ENCODE measurements around the gene MKLN1. TPM values are rescaled to one million over a fixed set of nuclear protein-coding genes. Genes with fewer than 3 reads are reported as not detected.

Gene MKLN1
- total and polyA plus RNA-seq, 2 of the 4 experiments (the other 2 are of a cell fraction) = 17.5 to 52.0 TPM

- intact Hi-C loops (cut with micrococcal nuclease) (no loop called here), in situ Hi-C loops (cut with MboI; ENCODE audit: low sequenced_read_pairs) (no loop called here), dilution Hi-C loops (cut with HindIII; ENCODE audit: low sequenced_read_pairs, unreplicated experiment) (no loop called here)
- no peak overlapping the region for H4K5ac ChIP-seq (ENCODE audit: low read depth, low read length)
- POLR2A ChIA-PET (ENCODE audit: unreplicated experiment) = no interaction called here
- 80% methylated on average over 2 of the region's 10 CpGs; no CpG with 5 or more reads in 1 of the 2 experiments for WGBS, 2 experiments (ENCODE audit: extremely low coverage in 2 of 2, insufficient read length in 1 of 2)
- no peaks in the 10 kb centered on the region for H4K20me1 ChIP-seq (ENCODE audit: insufficient read depth, low read length)
- no peak for TF ChIP-seq SMC3 (IDR thresholded peaks at IDR 0.05; ENCODE audit: low read depth, low read length)
- no peak for TF ChIP-seq MXI1 (IDR thresholded peaks at IDR 0.05; ENCODE audit: borderline replicate concordance, low read depth, low read length)
- no peak for TF ChIP-seq CEBPB (IDR thresholded peaks at IDR 0.05; ENCODE audit: low read depth, low read length)
- no peak for TF ChIP-seq RCOR1 (IDR thresholded peaks at IDR 0.05; ENCODE audit: insufficient replicate concordance, low read length)
- no peak for TF ChIP-seq MAFK (IDR thresholded peaks at IDR 0.05; ENCODE audit: low read depth, low read length)
- no peak for TF ChIP-seq ELK1 (IDR thresholded peaks at IDR 0.05; ENCODE audit: borderline replicate concordance, low read depth, low read length)
- TF ChIP-seq CHD1 (IDR thresholded peaks at IDR 0.05; ENCODE audit: low read depth, low read length) = no peak
- no peak for TF ChIP-seq FOS (IDR thresholded peaks at IDR 0.05; ENCODE audit: low read depth, low read length)
- TF ChIP-seq NFE2L2 (IDR thresholded peaks at IDR 0.05; ENCODE audit: low read depth, low read length) = no peak
- TF ChIP-seq, protein P1, sequence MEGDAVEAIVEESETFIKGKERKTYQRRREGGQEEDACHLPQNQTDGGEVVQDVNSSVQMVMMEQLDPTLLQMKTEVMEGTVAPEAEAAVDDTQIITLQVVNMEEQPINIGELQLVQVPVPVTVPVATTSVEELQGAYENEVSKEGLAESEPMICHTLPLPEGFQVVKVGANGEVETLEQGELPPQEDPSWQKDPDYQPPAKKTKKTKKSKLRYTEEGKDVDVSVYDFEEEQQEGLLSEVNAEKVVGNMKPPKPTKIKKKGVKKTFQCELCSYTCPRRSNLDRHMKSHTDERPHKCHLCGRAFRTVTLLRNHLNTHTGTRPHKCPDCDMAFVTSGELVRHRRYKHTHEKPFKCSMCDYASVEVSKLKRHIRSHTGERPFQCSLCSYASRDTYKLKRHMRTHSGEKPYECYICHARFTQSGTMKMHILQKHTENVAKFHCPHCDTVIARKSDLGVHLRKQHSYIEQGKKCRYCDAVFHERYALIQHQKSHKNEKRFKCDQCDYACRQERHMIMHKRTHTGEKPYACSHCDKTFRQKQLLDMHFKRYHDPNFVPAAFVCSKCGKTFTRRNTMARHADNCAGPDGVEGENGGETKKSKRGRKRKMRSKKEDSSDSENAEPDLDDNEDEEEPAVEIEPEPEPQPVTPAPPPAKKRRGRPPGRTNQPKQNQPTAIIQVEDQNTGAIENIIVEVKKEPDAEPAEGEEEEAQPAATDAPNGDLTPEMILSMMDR (conservative IDR thresholded peaks at IDR 0.05; ENCODE audit: low read depth, low read length) = no peak
- no peak for TF ChIP-seq MAZ (IDR thresholded peaks at IDR 0.05; ENCODE audit: borderline replicate concordance, low read depth, low read length)
- no peak for TF ChIP-seq BHLHE40 (IDR thresholded peaks at IDR 0.05; ENCODE audit: low read depth, low read length)
- no peak for TF ChIP-seq POLR2A (IDR thresholded peaks at IDR 0.05; ENCODE audit: low read depth, low read length)
- no peak for TF ChIP-seq RFX5 (IDR thresholded peaks at IDR 0.05; ENCODE audit: low read depth, low read length)
- no peak for TF ChIP-seq USF2 (IDR thresholded peaks at IDR 0.05; ENCODE audit: low read depth, low read length)
- TF ChIP-seq RAD21 (IDR thresholded peaks at IDR 0.05; ENCODE audit: low read length) = no peak
- H3K9me1 ChIP-seq (ENCODE audit: insufficient read depth, low read length) = no peaks in the 10 kb centered on the region
- H3K56ac ChIP-seq (ENCODE audit: extremely low read depth, insufficient read depth, low read length) = no peak overlapping the region
- DNase-seq (no peak), ATAC-seq (ENCODE audit: low read depth) (no peak)
- CTCF ChIA-PET = interaction anchor here (0.6 kb wide), 1 partner anchor 107 kb away, joined by 3 read pairs; no protein-coding TSS in a partner anchor
- H3K36me3 ChIP-seq (ENCODE audit: control insufficient read depth, insufficient read depth, low read length) = no peaks in the 10 kb centered on the region
- H3K4me1 ChIP-seq (ENCODE audit: control insufficient read depth, insufficient read depth, low read length) = no peaks in the 10 kb centered on the region
- no peak overlapping the region for H3K4ac ChIP-seq (ENCODE audit: low read depth, low read length)
- no peak overlapping the region for H2BK5ac ChIP-seq (ENCODE audit: low read depth, low read length, poor library complexity, severe bottlenecking)
- no peak overlapping the region for H3K9ac ChIP-seq (ENCODE audit: low read depth, low read length)
- no peak overlapping the region for H2BK15ac ChIP-seq (ENCODE audit: low read depth, low read length)
- no peak overlapping the region for H3K27ac ChIP-seq (ENCODE audit: insufficient read depth, low read length)
- H2AK9ac ChIP-seq (replicated peaks; ENCODE audit: low read depth, low read length, poor library complexity) = no peak overlapping the region
- peak overlapping the region; percentile 51; the same call in 1 of the 2 replicates for H3K14ac ChIP-seq (replicated peaks; ENCODE audit: low read depth, low read length)
- BruUV-seq (replicated peaks) = no TSS peak
- H2BK20ac ChIP-seq (ENCODE audit: low read depth, low read length) = no peak overlapping the region
- H2AFZ ChIP-seq (replicated peaks; ENCODE audit: low read length, poor library complexity) = peak overlapping the region; percentile 75
- no peak overlapping the region for H2BK120ac ChIP-seq (ENCODE audit: low read depth, low read length)
- no peak overlapping the region for H4K8ac ChIP-seq (ENCODE audit: low read depth in 2 of 2, low read length in 2 of 2)
- H3K23ac ChIP-seq (ENCODE audit: low read depth, low read length) = no peak overlapping the region
- no peak overlapping the region for H3K4me3 ChIP-seq (ENCODE audit: insufficient read depth, low read depth, low read length)
- H3K79me1 ChIP-seq (ENCODE audit: low read depth in 1 of 2, low read length in 2 of 2) = no peaks in the 10 kb centered on the region; a peak in 1 of 4 replicates
- H3K18ac ChIP-seq (ENCODE audit: low read depth, low read length) = no peak overlapping the region
- H4K91ac ChIP-seq (ENCODE audit: insufficient read depth, low read depth, low read length) = no peak overlapping the region
- peaks cover 3% of the 10 kb centered on the region; the same call in 1 of the 2 replicates for H3K27me3 ChIP-seq (ENCODE audit: control insufficient read depth, insufficient read depth, low read length)
- no peak overlapping the region for H2AK5ac ChIP-seq (ENCODE audit: low read depth, low read length)
- no peak overlapping the region for H3K4me2 ChIP-seq (ENCODE audit: low read depth, low read length)
- H3K9me3 ChIP-seq (ENCODE audit: control insufficient read depth, insufficient read depth, low read length) = no peaks in the 10 kb centered on the region
Observed at GRCh38 chr7:131532570-131533091, 205.0 kb downstream of the MKLN1 start.
